NOMO-1 (cell line): ENCODE data around the gene C2CD2.

ENCODE experiments used
- DNase-seq, 2 experiments: peaks; one replicate each; lab custom pipeline; 2025; ENCODE audit not compliant: unreplicated experiment in 2 of 2; lab: John Stamatoyannopoulos, UW

C2CD2 gene

DNA sequence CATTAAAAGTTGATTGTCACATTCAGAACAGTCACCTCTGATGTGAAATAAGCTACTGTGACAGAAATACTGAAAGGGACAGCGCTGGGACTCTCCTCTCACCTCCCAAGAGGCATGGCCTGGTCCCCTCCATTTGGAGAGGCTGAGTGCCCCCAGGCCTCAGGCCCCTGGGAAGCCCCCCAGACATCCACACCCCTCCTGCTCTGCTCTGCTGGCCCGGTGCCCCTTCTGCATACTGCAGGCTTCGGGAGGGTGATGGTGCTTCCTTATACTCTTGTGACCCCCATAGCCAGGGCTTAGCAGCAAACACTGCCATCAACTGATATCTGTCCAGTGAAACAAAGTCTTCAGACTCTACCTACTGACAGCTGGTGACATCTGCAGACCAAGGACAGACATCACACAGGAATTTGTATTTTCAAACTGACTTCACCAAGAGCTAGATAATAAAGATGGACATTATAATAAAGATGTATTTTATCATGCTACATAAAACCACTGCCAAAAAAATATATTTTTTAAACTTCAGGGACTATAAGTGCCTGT is 36.9 kb downstream of the C2CD2 start:
- DNase-seq, result no peak

GRCh38 chr21:41914965-41915364 is 38.9 kb downstream of the C2CD2 start:
- DNase-seq, result no peak

- no peak for DNase-seq
Observed at GRCh38 chr21:41914358-41914757, 39.5 kb downstream of the C2CD2 start.

GRCh38 chr21:41913230-41913629 is 40.6 kb downstream of the C2CD2 start:
- DNase-seq, result no peak

DNA sequence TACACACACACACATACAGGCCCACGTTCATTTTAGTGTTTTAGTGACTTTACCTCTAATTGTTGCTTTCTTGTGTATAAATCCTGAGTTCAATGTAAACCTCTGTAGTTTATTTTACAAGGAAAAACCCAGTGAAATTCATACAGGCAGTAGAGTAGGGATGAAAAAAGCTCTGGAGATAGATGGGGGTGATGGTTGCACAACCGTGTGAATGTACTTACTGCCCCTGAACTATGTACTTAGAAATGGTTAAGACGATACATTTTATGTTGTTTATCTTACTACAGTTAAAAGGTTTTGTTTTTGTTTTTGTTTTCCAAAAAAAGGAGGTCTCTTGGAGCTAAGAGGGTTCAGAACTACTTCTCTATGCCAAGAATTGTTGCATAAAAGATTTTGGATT is 45.0 kb downstream of the C2CD2 start:
- no peak for DNase-seq

- no peak for DNase-seq
Observed at GRCh38 chr21:41907496-41908258, 46.1 kb downstream of the C2CD2 start.

DNA sequence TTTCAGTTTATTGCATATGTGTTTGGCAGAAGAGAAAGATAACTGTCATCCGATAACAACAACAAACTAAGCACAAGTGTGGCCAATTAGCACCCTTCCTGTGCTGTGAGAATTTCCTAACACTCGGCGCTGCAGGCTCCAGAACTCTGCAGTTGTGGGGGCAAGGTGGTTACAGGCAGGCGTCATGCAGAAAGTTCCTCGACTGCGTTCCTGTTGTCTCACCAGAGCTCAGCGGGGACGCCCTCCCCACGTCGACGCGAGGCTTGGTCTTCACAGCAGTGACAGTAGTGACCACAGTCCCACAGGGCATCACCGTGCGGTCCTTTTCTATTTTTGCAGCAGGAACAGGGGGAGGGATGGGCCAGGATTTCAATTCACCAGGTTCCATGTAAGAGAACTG is 47.0 kb downstream of the C2CD2 start:
- no peak for DNase-seq

DNA sequence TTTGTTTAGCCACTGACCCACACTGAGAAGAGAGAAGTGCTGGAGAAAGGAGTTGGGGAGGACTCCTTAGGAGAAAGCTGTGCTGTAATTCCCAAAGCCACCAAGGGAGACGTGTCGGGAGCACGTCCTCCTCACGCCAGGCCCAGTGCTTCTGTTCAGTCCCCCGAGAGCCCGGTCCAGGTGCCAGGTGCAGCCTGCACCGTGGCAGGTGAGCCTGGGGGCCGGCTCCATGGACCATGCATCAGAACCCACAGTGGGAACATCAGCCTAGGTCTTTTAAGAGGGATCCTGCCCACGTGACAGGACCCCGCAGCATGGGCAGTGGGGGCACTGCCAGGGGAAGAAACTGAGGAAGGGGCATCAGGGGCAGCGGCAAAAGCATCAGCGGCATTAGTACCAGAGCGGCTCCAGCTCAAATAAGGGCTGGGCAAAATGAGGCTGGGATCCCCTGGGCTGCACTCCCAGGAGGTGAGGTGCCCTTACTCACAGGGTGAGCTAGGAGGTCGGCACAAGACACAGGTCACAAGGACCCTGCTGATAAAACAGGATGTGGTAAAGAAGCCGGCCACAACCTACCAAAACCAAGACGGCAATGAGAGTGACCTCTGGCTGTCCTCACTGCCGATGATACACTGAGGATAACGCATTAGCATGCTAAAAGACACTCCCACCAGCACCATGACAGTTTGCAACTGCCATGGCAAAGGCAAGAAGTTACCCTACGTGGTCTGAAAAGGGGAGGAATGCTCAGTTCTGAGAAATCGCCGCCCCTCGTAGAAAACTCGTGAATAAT is 50.1 kb downstream of the C2CD2 start:
- no peak for DNase-seq

- DNase-seq, result no peak
Observed at GRCh38 chr21:41902946-41903345, 50.9 kb downstream of the C2CD2 start.

- no peak for DNase-seq
Observed at GRCh38 chr21:41901782-41902181, 52.0 kb downstream of the C2CD2 start.

DNA sequence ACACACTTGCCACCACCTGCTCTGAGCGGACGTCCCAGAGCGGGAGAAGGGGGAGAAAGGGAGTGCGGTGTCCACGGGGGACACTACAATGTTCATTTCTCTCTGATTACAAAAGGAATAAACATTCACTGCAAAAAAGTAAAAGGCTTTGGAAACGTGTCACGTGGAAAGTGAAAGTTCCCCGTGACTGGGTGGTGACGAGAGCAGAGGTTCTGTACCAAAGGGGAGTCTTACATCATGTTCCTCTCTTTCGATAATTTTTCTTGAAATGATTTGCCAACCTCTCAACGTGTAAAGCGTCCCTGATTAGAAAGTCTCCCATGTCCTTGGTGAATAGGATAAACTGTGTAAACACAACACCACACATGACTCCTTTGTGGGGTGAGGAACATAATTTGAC is 52.7 kb downstream of the C2CD2 start:
- no peak for DNase-seq

DNA sequence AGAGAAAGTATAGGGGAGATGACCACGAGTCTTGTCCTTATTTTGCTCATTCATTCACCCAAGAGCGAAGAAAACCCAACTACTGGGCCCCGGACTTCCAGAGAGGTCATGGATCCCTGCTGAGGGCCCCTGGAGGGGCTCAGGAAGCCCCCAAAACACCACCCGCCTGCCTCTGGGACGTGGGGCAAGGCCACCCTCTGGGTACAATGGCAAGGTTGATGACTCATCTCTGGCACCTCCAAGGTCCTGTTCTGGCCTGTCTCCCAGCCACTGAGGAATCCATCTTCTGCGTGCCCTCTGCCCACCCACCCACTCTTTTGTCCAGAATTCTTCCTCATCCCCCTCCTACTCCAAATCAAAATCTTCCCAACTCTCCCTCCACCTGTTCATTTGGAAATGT is 53.4 kb downstream of the C2CD2 start:
- DNase-seq, result no peak

DNA sequence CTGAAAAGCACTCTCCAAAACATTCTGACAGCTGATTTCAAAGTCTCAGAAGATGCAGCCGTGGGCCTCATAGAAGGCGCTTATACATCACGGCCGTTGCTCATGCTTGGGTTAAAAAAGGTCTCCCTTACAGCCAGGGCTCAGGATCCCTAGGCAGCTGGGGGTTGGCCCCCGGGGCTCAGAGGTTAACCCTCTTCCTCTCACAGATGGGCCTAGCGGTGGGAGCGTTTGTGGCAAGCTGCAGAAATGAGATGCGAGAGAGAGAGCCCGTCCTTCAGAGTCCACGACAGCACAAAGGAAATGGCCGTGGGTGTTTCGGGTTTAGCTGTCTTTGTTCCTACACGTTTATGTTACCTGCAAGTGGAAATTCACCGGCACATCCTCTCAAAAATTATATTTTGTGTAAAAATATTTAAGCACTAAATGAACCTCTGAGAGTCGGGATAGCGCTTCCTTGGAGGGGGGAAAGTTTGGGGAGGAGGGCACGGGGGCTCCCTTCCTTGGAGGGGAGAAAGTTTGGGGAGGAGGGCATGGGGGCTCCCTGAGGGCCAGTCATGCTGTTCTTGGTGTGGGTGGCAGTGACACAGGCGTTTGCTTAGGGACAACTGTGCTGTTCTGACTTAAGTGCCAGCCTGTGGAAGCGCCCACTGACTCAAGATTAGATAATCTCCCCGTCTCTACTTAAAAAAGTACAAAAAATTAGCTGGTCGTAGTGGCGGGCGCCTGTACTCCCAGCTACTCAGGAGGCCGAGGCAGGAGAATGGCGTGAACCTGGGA is 54.2 kb downstream of the C2CD2 start:
- DNase-seq, result no peak

DNA sequence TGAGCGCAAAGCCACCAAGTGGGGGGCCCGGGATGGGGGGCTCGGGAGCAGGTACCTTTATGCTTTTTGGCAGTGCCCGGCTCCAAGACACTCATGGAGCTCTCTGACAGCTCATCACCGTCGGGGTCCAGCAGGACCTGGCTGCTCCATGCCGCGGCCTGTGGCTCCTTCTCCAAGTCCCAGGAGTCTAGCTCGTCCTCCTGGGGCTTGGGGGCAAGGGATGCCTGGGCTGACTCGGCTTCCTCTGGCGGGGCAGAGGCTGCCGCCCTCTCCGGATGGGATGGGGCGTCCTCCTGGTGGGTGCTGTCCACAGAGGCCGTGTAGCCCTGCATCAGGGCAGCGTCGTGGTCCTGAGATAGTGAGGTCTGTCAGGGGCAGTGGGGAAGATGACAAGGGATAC is 54.8 kb downstream of the C2CD2 start:
- no peak for DNase-seq

DNA sequence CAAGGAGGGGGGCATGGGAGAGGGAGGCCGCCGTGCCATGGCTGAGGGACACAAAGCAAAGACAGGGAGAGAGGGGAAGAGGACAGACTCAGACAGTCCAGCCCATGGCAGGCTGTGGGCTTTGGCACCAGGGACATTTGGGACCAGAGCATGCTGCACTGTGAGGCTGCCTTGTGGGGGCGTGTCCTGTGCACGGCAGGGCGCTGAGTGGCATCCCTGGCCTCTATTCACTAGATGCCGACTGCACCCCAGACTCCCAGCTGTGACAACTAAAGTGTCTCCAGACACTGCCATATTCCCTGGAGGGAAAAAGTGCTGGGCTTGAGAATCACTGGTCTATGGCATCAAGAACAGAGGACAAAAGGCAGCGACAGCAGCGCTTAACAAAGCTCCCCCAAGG is 56.1 kb downstream of the C2CD2 start:
- no peak for DNase-seq

DNA sequence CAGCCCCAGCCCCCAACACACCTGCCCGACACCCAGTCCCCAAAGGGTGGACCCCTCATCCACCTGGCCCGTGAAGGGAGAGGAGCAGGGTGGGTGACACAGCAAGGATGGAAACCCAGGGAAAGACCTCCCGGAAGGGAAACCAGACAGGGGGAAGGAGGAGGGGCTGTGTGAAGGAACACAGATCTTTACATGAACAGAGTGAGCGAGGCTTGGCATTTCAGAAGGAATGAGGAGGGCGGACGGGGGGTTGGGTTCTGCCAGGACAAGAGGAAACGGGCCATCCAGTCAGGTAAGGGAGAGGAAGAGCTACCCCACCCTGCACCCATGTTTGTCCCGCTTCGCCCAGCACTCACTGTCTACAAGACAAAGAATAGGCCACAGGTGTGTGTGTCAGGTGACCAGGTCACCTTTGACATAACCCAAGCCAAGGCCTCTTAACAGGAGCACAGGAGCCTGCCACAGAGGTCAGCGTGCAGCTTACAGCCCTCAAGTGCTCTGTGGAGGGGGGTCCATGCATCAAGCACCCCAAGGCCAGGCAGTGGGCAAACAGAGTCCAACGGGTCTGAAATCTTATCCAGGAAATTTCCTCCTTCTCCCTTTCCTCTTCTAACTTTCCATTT is 56.7 kb downstream of the C2CD2 start:
- no peak for DNase-seq

GRCh38 chr21:41895643-41896493 is 58.0 kb downstream of the C2CD2 start:
- DNase-seq, result no peak

DNA sequence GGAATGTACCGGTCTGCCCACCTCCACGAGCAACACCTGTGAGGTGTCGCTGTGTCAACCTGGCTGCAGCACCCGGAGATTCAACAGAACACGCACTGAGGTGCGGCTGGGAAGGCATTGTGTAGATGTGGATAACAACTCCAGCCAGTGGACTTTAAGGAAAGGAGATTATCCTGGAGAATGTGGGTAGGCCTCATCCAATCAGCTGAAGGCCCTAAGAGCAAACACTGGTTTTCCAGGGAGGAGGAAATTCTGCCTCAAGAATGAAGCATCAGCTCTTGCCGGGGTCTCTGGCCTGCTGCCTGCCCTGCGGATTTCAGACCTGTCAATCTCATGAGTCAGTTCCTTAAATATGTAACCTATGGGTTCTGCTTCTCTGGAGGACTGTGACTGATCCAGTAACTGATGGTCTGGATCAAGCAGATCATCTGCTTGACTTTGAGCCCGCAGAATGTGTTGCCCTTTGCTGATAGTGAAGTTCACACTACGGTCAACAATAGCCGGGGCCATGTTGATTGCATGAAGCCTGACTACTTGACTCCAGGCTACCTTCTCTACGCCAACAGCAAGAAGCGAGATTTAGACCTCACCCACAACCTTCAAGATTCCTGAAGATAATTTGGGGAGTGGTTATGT is 58.8 kb downstream of the C2CD2 start:
- DNase-seq, result no peak

DNA sequence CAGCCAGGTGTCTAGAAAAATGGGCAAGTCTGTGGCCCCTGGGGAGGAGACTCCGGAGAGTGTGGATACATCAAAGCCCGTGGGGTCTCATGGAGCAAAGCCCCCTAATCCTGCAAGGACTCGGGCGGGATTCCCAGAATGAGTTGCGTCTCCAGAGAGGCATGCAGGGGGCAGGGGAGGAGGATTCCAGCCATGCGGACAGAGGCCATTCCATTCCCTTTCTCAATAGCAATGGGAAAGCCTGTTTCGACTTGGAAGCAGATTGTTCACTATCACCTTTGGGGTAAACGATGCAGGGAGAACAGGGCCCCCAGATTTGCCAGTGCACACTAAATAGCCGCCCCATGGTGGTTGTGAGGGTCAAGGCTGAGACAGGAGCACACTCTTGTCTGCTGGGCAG is 59.3 kb downstream of the C2CD2 start:
- DNase-seq, result no peak
